ENCODE data around the gene FIBIN.

Gene FIBIN

GRCh38 chr11:27029966-27030365 is 36.1 kb downstream of the FIBIN start:
- POLR2A ChIA-PET = no interaction called here
- TF ChIP-seq ZNF654 (tag by site-specific recombination; IDR thresholded peaks at IDR 0.05; ENCODE audit: low read depth) (no peak), ZNF223 (tag by site-specific recombination; IDR thresholded peaks at IDR 0.05) (no peak), ZBTB8A (tag by site-specific recombination; IDR thresholded peaks at IDR 0.05) (no peak), ZNF558 (tag by site-specific recombination; IDR thresholded peaks at IDR 0.05) (no peak), ZNF10 (tag by site-specific recombination; IDR thresholded peaks at IDR 0.05) (no peak), ZNF280D (tag by site-specific recombination; IDR thresholded peaks at IDR 0.05) (no peak), ZNF292 (tag by site-specific recombination; IDR thresholded peaks at IDR 0.05; ENCODE audit: borderline replicate concordance, low read depth) (no peak), ZNF391 (tag by site-specific recombination; IDR thresholded peaks at IDR 0.05; ENCODE audit: borderline replicate concordance, low read depth) (no peak), RBAK (tag by site-specific recombination; IDR thresholded peaks at IDR 0.05) (no peak), ZNF571 (tag by site-specific recombination; IDR thresholded peaks at IDR 0.05) (no peak), ZNF513 (tag by site-specific recombination; IDR thresholded peaks at IDR 0.05) (no peak), ZBTB17 (tag by site-specific recombination; IDR thresholded peaks at IDR 0.05) (no peak)
- TF ChIP-seq, protein P1, sequence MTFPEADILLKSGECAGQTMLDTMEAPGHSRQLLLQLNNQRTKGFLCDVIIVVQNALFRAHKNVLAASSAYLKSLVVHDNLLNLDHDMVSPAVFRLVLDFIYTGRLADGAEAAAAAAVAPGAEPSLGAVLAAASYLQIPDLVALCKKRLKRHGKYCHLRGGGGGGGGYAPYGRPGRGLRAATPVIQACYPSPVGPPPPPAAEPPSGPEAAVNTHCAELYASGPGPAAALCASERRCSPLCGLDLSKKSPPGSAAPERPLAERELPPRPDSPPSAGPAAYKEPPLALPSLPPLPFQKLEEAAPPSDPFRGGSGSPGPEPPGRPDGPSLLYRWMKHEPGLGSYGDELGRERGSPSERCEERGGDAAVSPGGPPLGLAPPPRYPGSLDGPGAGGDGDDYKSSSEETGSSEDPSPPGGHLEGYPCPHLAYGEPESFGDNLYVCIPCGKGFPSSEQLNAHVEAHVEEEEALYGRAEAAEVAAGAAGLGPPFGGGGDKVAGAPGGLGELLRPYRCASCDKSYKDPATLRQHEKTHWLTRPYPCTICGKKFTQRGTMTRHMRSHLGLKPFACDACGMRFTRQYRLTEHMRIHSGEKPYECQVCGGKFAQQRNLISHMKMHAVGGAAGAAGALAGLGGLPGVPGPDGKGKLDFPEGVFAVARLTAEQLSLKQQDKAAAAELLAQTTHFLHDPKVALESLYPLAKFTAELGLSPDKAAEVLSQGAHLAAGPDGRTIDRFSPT (tag by site-specific recombination; IDR thresholded peaks at IDR 0.05) = no peak
- TF ChIP-seq, protein P2, sequence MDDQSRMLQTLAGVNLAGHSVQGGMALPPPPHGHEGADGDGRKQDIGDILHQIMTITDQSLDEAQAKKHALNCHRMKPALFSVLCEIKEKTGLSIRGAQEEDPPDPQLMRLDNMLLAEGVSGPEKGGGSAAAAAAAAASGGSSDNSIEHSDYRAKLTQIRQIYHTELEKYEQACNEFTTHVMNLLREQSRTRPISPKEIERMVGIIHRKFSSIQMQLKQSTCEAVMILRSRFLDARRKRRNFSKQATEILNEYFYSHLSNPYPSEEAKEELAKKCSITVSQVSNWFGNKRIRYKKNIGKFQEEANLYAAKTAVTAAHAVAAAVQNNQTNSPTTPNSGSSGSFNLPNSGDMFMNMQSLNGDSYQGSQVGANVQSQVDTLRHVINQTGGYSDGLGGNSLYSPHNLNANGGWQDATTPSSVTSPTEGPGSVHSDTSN (CRISPR knock-in tag; IDR thresholded peaks at IDR 0.05) = no peak
- CTCF ChIA-PET = interaction anchor here (0.7 to 1.4 kb wide), 2 partner anchors 112 to 129 kb away, joined by 3 to 4 read pairs; no protein-coding TSS in a partner anchor

DNA sequence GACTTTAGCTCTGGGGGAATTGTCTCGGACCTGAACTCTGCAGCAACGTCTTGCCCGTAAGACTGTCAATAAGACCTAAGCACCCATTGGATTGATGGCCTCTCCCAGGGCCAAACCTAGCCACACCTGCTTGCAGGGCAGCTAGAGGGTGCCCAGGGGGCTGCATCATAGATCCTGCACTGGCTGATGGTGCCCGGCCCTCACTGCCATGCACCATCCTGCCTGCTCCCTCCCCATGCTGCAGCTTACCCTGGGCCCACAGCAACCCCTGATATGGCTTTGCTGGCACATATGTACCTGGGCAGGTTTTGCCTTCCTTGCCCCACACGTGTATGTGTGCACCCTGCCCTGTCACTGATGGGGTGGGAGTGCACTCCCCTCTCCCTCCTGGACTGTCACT is 37.8 kb downstream of the FIBIN start:
- H3K36me3 ChIP-seq (ENCODE audit: control insufficient read depth in 2 of 2, insufficient read depth in 1 of 2, low read length in 2 of 2) = no peaks in the 10 kb centered on the region
- CTCF ChIA-PET = no interaction called here
- H3K27ac ChIP-seq (ENCODE audit: extremely low read depth, low read depth, low read length) = no peak overlapping the region
- POLR2A ChIA-PET = no interaction called here
- H3K4me1 ChIP-seq (ENCODE audit: control insufficient read depth, insufficient read depth, low read length) = no peaks in the 10 kb centered on the region
- H3K4me3 ChIP-seq (ENCODE audit: low read depth, low read length) = no peak overlapping the region
- H3K9me3 ChIP-seq (ENCODE audit: control insufficient read depth, insufficient read depth, low read depth, low read length) = no peaks in the 10 kb centered on the region
- no peak for TF ChIP-seq ZBTB21 (tag by site-specific recombination; IDR thresholded peaks at IDR 0.05)
- TF ChIP-seq, protein P3, sequence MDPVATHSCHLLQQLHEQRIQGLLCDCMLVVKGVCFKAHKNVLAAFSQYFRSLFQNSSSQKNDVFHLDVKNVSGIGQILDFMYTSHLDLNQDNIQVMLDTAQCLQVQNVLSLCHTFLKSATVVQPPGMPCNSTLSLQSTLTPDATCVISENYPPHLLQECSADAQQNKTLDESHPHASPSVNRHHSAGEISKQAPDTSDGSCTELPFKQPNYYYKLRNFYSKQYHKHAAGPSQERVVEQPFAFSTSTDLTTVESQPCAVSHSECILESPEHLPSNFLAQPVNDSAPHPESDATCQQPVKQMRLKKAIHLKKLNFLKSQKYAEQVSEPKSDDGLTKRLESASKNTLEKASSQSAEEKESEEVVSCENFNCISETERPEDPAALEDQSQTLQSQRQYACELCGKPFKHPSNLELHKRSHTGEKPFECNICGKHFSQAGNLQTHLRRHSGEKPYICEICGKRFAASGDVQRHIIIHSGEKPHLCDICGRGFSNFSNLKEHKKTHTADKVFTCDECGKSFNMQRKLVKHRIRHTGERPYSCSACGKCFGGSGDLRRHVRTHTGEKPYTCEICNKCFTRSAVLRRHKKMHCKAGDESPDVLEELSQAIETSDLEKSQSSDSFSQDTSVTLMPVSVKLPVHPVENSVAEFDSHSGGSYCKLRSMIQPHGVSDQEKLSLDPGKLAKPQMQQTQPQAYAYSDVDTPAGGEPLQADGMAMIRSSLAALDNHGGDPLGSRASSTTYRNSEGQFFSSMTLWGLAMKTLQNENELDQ (tag by site-specific recombination; IDR thresholded peaks at IDR 0.05; ENCODE audit: low read depth) = no peak
- TF ChIP-seq FEZF1 (tag by site-specific recombination; IDR thresholded peaks at IDR 0.05) = no peak
- no peak for TF ChIP-seq KLF17 (tag by site-specific recombination; IDR thresholded peaks at IDR 0.05)
- TF ChIP-seq ZNF692 (tag by site-specific recombination; IDR thresholded peaks at IDR 0.05) = no peak
- no peak for TF ChIP-seq ZNF37A (tag by site-specific recombination; IDR thresholded peaks at IDR 0.05)
- no peak for TF ChIP-seq ZNF843 (tag by site-specific recombination; IDR thresholded peaks at IDR 0.05)
- no peak for TF ChIP-seq TRIM28 (IDR thresholded peaks at IDR 0.05; ENCODE audit: borderline replicate concordance, low read length)
- no peak for TF ChIP-seq PRDM1 (tag by site-specific recombination; IDR thresholded peaks at IDR 0.05)
- no peak for TF ChIP-seq ZNF184 (tag by site-specific recombination; IDR thresholded peaks at IDR 0.05)

More at GRCh38 chr11:27029966-27030365, 36.1 kb downstream of the FIBIN start:
- H3K4me3 ChIP-seq (ENCODE audit: low read depth, low read length) = no peak overlapping the region
- H3K9me3 ChIP-seq (ENCODE audit: control insufficient read depth, insufficient read depth, low read depth, low read length) = no peaks in the 10 kb centered on the region
- H3K4me1 ChIP-seq (ENCODE audit: control insufficient read depth, insufficient read depth, low read length) = no peaks in the 10 kb centered on the region
- H3K36me3 ChIP-seq (ENCODE audit: control insufficient read depth in 2 of 2, insufficient read depth in 1 of 2, low read length in 2 of 2) = no peaks in the 10 kb centered on the region
- no peak overlapping the region for H3K27ac ChIP-seq (ENCODE audit: extremely low read depth, low read depth, low read length)
